HUDEP-2 (cell line): Measurements from ENCODE around the gene PRRC1.
A peak's percentile ranks its signal among the peaks of the same experiment; 100 is the strongest.
"Not testable (repeated sequence)": the region's sequence is repeated elsewhere in the genome, so short reads cannot be mapped to it uniquely, and the experiment has no call there.

Source experiments
- DNase-seq, 76 experiments: peaks; one replicate each; lab custom pipeline; 2025; ENCODE audit not compliant: unreplicated experiment in 76 of 76; lab: John Stamatoyannopoulos, UW

The PRRC1 gene

GRCh38 chr5:127540553-127540952 lies 23.1 kb downstream of the PRRC1 start:
- DNase-seq: not testable (repeated sequence)

GRCh38 chr5:127545249-127545648 lies 27.8 kb downstream of the PRRC1 start:
- DNase-seq: not testable (repeated sequence)

DNA sequence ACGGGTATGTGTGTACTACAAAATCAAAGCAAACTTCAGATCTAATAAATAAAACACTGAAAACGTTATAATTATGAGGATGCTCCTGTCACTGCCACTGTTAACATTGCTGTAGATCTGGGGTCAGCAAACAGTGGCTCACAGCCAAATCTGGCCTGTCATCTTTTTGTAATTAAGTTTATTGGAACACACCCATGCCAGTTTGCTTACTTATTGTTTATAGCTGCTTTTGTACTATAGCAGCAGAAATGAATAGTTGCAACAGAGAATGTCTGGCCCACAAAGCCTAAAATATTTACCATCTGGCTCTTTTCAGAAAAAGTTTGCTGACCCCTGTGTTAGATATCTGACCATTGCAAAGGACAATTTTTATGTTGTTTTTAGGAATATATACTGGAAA lies 32.1 kb downstream of the PRRC1 start:
- no peak for DNase-seq

DNA sequence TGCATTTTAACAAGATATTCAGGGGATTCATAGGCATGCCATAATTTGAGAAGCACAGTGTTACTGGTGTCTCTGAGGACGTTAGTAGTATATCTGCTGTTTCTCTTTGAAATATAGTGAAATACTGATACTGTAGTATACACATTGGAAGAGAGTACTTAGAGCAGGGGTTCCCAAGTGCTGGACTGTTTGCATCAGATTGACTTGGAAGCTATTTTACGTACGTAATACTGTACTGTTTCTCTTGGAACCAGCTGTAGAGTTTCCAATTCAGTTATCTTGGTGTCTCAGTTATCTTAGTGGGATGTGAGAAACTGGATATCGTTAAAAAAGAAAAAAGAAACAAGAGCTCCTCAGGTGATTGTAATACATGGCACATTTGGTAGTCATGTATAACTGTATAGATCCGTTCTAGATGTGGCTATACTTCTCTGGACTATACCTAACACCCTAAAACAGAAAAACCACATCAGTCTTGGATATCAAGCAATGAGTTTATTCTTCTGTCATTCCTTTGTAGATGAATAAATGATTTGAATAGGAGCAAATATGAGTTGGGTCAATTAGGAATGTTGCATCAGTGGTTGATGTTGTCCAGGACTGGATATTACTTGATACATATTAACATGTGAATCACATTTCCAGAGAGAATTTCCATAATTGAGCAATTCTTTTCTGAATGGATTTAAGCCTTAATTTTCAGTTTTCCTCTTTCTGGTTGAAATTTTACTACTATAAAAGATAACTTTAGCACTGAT lies 33.4 kb downstream of the PRRC1 start:
- no peak for DNase-seq

DNA sequence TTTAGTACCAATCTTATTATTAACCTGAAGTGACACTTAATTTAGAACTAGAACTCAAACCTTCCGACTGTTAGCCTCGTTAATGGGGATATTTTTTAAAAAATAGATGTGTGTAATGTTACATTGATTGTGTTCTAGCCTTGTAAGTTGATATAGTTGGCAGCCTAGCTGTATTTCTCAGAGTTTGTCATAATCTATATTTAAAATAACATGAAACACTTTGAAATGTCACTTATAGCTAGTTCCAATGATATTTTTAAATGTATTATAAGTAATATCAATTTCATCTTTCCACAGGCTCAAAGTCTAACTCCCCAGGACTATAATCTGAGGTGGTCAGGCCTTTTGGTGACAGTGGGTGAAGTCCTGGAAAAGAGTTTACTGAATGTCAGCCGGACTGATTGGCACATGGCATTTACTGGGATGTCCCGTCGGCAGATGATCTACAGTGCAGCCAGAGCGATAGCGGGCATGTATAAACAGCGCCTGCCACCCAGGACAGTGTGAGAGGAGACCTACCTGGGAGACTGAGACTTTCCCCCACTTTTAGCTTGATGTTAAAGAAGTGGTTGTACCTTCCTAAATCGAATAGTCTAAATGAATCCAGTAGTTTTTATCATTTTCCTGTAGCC lies 34.1 kb downstream of the PRRC1 start:
- DNase-seq: no peak

DNA sequence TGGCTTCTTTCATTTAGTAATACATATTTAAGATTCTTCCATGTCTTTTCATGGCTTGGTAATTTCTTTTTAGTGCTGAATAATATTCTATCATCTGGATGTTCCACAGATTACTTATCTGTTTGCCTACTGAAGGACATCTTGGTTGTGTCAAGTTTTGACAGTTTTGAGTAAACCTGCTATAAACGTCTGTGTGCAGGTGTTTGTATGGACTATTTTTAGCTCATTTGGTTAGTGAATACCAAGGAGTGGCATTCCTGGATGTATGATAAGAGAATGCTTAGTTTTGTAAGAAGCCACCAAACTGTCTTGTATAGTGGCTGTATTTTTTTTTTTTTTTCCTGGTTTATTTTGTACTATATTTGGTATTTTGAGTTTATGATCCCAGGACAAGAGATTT lies 38.4 kb downstream of the PRRC1 start:
- no peak for DNase-seq

- DNase-seq: no peak
Measured at GRCh38 chr5:127556609-127557334, 39.3 kb downstream of the PRRC1 start.

DNA sequence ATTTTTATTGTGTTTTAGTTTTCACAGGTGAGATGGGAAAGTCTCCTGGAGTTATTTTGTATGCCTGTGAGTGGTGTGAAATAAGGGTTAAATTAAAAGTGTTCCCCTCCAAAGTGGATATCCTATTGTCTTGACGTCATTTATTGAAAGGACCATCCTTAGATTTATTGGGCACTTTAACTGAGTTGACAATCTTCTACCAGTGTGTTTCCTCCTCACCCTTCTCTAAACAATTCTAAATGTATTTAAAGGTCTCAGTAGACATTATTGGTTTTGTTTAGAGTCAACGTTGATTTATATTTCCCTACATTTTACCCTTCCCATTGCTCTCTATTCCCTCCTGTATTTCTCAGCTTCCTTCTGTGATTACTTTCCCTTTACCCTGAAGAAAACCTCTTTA lies 40.8 kb downstream of the PRRC1 start:
- DNase-seq: no peak

GRCh38 chr5:127561254-127561653 lies 43.8 kb downstream of the PRRC1 start:
- no peak for DNase-seq

GRCh38 chr5:127562252-127562651 lies 44.8 kb downstream of the PRRC1 start:
- DNase-seq: peak in 2 of 76 experiments; percentile 3 to 6

DNA sequence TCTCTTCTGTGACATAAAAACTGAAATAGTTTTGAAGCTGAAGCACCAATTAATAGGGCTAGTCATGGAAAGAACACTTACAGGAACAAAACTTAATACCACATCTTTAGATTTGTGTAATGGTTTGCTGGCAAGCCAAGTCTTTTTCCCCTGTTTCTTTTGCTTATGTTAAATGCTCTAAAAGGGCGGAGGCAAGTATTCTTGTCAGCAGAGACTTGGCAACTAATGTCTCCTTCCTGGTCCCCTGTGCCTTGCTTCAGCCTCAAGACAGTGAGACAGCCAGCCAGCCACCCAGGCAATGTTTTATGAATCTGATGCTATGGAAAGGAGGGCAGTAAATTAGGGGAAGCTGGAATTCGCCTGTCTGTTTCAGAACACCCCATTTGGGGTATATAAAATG lies 45.7 kb downstream of the PRRC1 start:
- DNase-seq: no peak

- DNase-seq: peak in 30 of 76 experiments; percentile 1 to 61 (median 17)
Measured at GRCh38 chr5:127564002-127564769, 46.7 kb downstream of the PRRC1 start.

GRCh38 chr5:127565586-127566270 lies 48.3 kb downstream of the PRRC1 start:
- DNase-seq: no peak

GRCh38 chr5:127567026-127567768 lies 49.8 kb downstream of the PRRC1 start:
- no peak for DNase-seq

GRCh38 chr5:127568166-127568565 lies 50.7 kb downstream of the PRRC1 start:
- no peak for DNase-seq

DNA sequence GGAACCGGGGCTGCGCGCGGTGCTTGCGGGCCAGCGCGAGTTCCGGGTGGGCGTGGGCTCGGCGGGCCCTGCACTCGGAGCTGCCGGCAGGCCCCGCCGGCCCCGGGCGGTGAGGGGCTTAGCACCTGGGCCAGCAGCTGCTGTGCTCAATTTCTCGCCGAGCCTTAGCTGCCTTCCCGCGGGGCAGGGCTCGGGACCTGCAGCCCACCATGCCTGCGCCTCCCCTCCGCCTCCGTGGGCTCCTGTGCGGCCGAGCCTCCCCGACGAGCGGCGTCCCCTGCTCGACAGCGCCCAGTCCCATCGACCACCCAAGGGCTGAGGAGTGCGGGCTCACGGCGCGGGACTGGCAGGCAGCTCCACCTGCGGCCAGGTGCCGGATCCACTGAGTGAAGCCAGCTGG lies 52.0 kb downstream of the PRRC1 start:
- not testable (repeated sequence) for DNase-seq

- DNase-seq: no peak
Measured at GRCh38 chr5:127571314-127572131, 54.1 kb downstream of the PRRC1 start.

GRCh38 chr5:127572930-127573329 lies 55.5 kb downstream of the PRRC1 start:
- no peak for DNase-seq
